Measurements from ENCODE around the gene RP2.

GRCh38 chrX:46837558-46838485 is 979 bp downstream of the RP2 start:
- TF ChIP-seq, protein P1, sequence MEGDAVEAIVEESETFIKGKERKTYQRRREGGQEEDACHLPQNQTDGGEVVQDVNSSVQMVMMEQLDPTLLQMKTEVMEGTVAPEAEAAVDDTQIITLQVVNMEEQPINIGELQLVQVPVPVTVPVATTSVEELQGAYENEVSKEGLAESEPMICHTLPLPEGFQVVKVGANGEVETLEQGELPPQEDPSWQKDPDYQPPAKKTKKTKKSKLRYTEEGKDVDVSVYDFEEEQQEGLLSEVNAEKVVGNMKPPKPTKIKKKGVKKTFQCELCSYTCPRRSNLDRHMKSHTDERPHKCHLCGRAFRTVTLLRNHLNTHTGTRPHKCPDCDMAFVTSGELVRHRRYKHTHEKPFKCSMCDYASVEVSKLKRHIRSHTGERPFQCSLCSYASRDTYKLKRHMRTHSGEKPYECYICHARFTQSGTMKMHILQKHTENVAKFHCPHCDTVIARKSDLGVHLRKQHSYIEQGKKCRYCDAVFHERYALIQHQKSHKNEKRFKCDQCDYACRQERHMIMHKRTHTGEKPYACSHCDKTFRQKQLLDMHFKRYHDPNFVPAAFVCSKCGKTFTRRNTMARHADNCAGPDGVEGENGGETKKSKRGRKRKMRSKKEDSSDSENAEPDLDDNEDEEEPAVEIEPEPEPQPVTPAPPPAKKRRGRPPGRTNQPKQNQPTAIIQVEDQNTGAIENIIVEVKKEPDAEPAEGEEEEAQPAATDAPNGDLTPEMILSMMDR (optimal IDR thresholded peaks at IDR 0.05 in 1 of 3, IDR thresholded peaks at IDR 0.05 in 1 of 3, conservative IDR thresholded peaks at IDR 0.05 in 1 of 3; ENCODE audit: extremely low read depth in 1 of 3, insufficient read depth in 2 of 3, low read length in 3 of 3): no peak
- TF ChIP-seq EZH2 (IDR thresholded peaks at IDR 0.05; ENCODE audit: low read length): no peak

Data from keratinocyte (primary cell).